GM19239 (cell line): ENCODE measurements around the gene COLEC11.
"Not testable (repeated sequence)": the region's sequence is repeated elsewhere in the genome, so short reads cannot be mapped to it uniquely, and the experiment has no call there.

ENCODE experiments used
- DNase-seq: peaks from one replicate; pipeline ENCODE4 v3.0.0; 2011; ENCODE audit warnings: low spot score; ENCODE audit not compliant: insufficient read length
- FAIRE-seq: peaks from 2 replicates; lab custom pipeline; 2011; peaks lifted over from hg19 to GRCh38; lab: Jason Lieb, UNC

The COLEC11 gene

DNA sequence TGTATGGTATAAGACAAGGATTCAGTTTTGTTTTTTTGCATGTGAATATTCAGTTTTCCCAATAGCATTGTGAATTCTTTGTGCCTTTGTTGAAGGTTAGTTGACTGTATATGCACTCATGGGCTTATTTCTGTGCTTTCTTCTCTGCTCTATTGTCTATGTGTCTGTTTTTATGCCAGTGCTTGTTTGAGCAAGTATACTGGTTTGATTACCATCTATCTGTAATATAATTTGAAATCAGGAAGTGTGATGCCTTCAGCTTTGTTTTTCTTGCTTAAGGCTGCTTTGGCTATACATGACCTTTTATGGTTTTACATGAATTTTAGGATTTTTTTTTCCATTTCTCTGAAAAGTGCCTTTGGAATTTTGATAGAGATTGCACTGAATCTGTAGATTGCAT is 23.5 kb downstream of the COLEC11 start:
- no peak for FAIRE-seq
- no peak for DNase-seq

- DNase-seq (no peak), FAIRE-seq (no peak)
Observed at GRCh38 chr2:3619033-3619432, 24.1 kb downstream of the COLEC11 start.

- DNase-seq, FAIRE-seq: not testable (repeated sequence)
Observed at GRCh38 chr2:3619661-3620060, 24.7 kb downstream of the COLEC11 start.

GRCh38 chr2:3620834-3621233 is 25.9 kb downstream of the COLEC11 start:
- FAIRE-seq = no peak
- no peak for DNase-seq

DNA sequence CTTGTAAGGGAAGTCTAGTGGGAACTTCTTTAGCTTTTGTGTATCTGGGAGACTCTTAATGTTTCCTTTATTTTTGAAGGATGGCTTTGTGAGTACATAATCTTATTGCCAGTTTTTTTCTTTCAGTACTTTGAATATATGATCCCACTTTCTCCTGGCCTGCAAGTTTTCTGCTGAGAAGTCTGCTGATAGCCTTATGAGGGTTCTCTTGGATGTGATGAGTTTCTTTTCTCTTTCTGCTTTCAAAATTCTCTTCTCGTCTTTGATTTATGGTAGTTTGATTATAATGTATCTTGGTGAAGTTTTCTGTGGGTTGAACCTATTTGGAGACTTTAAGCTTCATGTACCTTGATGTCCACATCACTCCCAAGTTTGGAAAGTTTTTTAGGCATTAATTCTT is 28.1 kb downstream of the COLEC11 start:
- FAIRE-seq (no peak), DNase-seq (no peak)

GRCh38 chr2:3624059-3624794 is 29.3 kb downstream of the COLEC11 start:
- FAIRE-seq = no peak
- no peak for DNase-seq

DNA sequence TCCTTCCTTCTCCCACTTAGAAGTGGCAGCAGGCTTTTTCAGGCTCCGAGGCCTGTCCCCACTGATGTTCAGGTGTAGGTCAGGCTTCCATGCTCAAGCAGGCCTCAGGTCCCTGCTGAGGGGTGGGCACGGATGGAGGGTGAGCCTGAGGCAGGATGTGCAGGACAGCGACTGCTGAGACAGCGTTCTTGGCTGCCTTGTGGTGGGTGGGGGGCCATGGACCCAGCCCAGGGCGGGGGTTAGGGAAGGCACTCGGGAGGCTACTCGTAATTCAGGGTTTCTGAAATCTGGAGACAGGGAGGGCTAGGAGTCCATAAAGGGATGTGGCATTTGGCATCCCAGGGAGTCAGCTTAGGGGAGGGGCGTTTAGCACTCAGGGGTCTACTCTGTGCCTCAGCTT is 30.3 kb downstream of the COLEC11 start:
- DNase-seq (no peak), FAIRE-seq (no peak)

DNA sequence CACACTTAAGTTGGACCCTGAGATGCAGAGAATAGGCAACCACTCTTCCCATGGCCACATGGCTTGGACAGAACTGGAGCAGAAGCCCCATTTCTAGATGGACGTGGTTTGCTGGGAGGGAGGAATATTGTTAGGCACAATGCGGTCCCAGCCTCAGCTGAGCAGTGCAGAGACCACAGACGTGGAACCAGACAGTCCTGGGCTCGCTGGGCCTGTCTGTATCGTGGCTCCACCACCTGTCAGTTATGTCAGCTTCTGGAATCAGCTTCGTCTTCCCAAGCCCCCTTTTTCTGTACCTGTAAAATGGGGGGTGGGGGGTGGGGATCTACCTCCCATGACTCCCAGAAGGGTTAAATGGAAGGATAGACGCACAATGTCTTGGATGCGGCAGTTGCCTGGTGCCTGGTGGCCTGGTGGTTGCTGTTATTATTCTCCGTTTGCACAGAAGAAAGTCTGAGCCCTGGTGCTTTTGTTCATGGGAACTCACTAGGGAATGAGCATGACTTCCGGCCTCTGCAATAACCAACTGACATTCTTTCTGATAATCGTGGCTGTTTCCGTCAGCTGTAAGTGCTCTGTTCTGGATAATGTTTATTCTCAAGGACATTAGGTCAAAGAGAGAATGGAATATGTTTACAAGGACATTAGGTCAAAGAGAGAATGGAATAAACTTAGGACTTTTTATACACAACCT is 31.4 kb downstream of the COLEC11 start:
- FAIRE-seq (no peak), DNase-seq (no peak)

DNA sequence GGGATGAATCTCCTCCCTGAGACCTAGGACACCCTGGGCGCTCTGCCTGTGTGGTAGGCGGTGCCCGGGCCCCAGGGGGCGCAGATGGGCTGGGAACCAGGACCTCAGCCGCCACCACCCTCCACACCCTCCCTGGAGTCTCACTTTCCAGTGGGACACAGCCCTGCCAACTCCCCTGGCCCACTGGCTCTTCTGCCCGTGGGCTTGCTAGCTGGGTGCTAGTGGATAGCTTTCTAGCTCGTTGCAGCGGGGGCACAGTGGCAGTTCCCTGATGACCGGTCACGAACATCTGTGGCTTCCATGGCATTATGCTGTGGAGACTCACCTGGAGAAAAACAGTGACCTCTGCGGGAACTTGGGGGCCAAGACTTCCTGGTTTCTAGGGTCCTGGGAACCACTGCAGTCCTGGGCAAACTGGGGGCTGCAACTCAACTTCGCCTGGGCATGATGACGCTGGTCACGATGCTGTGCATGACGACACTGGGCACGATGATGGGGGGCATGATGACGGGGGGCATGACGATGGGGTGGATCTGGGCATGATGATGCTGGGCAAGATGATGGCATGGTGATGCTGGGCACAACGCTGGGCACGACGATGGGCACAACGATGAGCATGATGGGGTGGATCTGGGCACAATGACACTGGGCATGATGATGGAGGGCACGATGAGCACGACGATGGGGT is 32.0 kb downstream of the COLEC11 start:
- FAIRE-seq = no peak
- no peak for DNase-seq

- DNase-seq (no peak), FAIRE-seq (no peak)
Observed at GRCh38 chr2:3627500-3628100, 32.7 kb downstream of the COLEC11 start.

GRCh38 chr2:3628241-3628679 is 33.3 kb downstream of the COLEC11 start:
- FAIRE-seq (no peak), DNase-seq (no peak)

GRCh38 chr2:3628800-3629199 is 33.9 kb downstream of the COLEC11 start:
- DNase-seq (no peak), FAIRE-seq (no peak)

DNA sequence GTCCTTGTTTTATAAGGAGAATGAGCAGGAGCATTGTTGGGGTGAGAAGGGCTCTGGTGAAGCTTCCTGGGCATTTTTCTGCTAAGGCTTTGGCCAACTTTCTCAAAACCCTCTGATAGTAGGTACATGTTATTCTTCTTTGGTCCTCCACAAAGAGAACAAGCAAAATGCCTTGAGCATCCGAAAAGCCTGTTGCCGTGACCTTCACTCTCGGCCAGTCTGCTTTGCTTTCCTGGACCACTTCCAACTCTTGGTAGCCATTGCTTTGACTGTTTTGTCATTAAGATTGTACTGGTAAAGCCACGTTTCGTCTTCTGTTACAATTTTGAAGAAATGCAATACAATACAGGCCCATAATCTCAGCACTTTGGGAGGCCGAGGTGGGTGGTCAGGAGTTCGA is 35.7 kb downstream of the COLEC11 start:
- DNase-seq (no peak), FAIRE-seq (no peak)

- no peak for FAIRE-seq
Observed at GRCh38 chr2:3631161-3631850, 36.4 kb downstream of the COLEC11 start.

DNA sequence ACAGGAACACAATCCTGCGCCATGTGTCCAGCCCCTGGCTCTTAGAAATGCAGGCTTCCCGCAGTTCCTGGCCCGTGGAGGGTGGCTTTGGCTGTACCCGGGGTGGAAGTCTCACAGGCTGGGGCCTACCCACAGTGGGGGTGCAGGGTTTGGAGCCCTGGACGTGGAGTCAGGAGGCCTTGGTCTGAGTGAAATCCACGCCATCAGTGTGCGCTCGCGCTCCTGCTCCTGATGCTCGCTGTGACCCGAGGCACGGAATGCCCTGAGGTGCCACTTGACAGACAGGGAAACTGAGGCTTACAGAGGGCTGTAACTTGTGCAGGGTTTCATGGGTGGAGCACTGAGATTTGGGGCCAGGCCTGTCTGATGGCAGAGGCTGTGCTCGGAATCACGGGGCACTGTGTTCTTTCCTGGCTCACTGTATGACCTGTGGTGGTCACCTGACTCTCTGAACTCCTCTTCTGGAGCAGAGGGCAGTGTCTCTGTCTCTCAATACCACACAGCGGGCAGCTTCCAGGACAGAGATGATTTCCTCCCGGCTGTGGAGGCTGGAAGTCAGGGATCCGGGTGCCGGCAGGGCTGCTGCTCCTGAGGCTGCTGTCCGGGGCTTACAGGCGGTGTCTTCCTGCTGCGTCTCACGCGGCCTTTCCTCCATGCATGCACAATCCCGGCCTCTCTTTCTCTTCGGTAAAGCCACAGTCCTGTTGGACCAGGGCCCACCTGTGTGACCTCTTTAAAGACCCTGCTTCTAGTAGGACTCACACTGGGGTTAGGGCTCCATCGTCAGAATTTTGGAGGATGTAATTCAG is 37.1 kb downstream of the COLEC11 start:
- FAIRE-seq = no peak
- no peak for DNase-seq

More at GRCh38 chr2:3631161-3631850, 36.4 kb downstream of the COLEC11 start:
- DNase-seq = no peak

DNA sequence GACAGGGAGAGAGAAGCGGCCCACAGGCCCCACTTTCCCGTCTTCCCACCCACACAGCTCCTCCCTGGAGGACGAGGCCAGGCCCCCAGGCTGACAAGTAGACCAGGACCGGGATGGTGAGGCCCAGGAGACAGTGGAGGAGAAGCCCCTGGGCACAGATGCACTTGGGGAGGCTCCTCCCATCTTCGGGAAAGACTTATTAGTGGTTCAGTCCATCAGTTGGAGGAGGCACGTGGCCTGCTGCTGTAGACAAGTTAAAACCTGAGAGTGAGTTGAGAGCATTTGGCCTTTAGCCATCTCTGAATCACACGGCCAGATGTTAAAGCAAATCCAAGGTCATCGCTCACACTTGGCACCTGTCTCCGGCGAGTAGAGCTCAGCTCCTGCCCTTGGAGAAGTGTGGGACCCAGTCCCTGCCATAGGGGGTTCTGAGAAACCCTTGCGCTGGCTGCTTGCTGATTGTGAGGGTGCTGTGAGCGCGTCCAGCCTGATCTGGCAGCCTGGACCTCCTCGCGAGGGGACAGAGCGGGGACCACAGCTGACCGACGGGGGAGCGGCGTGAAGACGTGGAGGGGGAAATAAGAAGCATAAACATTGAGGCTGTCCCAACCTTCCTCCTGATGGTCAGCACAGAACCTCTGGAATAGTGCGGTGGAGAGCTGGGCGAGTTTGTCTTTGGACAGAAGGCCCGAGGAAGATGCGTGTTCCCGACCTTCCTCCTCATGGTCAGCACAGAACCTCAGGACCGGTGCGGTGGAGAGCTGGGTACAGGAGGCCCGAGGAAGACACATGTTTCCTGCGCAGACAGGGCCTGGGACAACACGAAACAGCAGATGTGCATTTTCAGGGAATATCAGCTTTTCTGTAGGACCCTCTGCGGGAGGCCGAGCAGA is 38.4 kb downstream of the COLEC11 start:
- FAIRE-seq (no peak), DNase-seq (no peak)

DNA sequence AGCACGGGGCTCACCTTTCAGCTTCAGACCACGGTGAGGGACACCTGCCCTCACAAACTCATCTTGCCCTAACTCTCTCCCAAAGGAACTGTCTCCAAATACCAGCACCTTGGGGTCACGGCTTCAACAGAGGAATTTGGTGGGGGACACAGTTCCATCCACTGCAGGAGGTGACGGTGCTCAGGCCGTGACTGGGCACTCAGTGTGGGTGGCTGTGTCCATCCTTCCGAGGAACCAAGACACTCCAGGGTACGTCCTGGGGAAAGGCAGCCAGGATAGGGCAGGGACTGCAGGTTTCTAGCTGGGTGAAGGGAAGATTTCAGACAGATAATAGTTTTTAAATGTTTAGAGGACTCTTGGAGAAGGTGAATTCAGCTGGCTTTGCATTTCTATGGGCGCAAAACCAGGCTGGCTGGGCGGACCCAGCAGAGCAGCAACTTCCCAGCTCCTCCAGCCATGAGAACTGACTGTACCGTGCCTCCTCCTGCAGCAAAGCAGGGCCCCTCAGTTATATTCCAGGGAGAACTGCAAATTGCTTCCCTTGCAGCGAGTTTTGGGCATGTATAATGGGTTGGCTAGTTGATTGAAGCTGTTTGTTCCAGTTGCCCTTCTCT is 39.2 kb downstream of the COLEC11 start:
- DNase-seq (no peak), FAIRE-seq (no peak)

DNA sequence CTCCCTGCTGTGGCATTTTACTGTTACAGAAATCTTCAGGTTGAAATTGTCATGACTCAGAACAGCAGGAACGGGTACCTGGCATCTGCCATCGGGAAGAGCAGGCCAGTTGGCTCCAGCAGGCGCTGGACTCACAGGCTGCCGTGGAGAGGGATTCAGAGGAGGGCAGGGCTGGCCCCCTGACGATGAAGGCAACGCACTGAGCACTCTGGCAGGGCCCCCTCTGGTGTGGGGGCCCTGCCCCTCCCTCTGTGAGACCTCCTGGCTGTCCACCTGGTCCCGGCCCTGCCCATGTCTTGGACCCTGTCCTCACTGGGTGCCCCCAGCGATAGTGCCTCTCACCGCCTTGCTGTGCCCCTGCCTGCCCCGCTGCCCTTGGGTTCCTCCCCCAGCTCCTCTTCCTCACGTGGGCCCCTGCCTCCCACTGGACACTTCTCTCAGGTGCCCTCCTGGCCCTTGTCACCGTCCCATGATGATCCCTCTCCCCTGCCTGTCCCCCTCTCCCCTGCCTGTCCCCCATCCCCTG is 39.7 kb downstream of the COLEC11 start:
- DNase-seq = no peak
- no peak for FAIRE-seq
